Activated CD8-positive, alpha-beta T cell treated with anti-CD3 and anti-CD28 coated beads for 36 hours (primary cell): ENCODE data around the gene CXCR6. TPM values are rescaled to one million over a fixed set of nuclear protein-coding genes. Genes with fewer than 3 reads are reported as not detected.

Experiments
- ATAC-seq: fragments of 200-7000 bp; cut with Tn5 transposase; one replicate; pipeline ENCODE4 v1.10.0; 2021; ENCODE audit warnings: mild to moderate bottlenecking, moderate library complexity
- CTCF ChIA-PET: fragments of 350-600 bp; sonication (Branson Sonifier 250); formaldehyde crosslinking; loops from one replicate; lab custom pipeline; 2021; ENCODE audit warnings: antibody characterized with exemption; lab: Charles Lee
- POLR2A ChIA-PET: fragments of 350-600 bp; sonication (Branson Sonifier 250); formaldehyde crosslinking; loops from one replicate; lab custom pipeline; 2021; ENCODE audit warnings: antibody characterized with exemption; lab: Charles Lee
- DNase-seq: peaks from one replicate; pipeline ENCODE4 v3.0.0-alpha.2; 2020
- H3K27ac Mint-ChIP-seq: one replicate; pipeline ENCODE4 v1.8.0; 2021; ENCODE audit warnings: mild to moderate bottlenecking, mixed read lengths
- H3K27me3 Mint-ChIP-seq: one replicate; pipeline ENCODE4 v1.8.0; 2021; ENCODE audit warnings: mixed read lengths
- H3K36me3 Mint-ChIP-seq: one replicate; pipeline ENCODE4 v1.8.0; 2021; ENCODE audit warnings: low read depth, mixed read lengths
- H3K4me1 Mint-ChIP-seq: one replicate; pipeline ENCODE4 v1.8.0; 2021; ENCODE audit warnings: low read depth, mixed read lengths
- H3K4me3 Mint-ChIP-seq: one replicate; pipeline ENCODE4 v1.8.0; 2021; ENCODE audit warnings: mild to moderate bottlenecking, moderate library complexity, mixed read lengths
- H3K9me3 Mint-ChIP-seq: one replicate; pipeline ENCODE4 v1.8.0; 2021; ENCODE audit warnings: mixed read lengths
- intact Hi-C: fragments of 100-400 bp; cut with micrococcal nuclease; formaldehyde crosslinking; loops from one replicate; pipeline ENCODE4 v1.10.0; 2022
- total RNA-seq, 2 experiments: library from RNA; stranded (reverse); gene quantifications; one replicate each; pipeline ENCODE4 v1.2.3, GENCODE V29; 2021
- TF ChIP-seq, protein P1 (sequence below): fragments of 200-600 bp; IDR thresholded peaks from one replicate; pipeline ENCODE4 v1.8.0; 2022; ENCODE audit warnings: antibody characterized with exemption, mild to moderate bottlenecking

Gene CXCR6
- total RNA-seq, 2 experiments from 2014 or later = 3.2 to 3.4 TPM

DNA sequence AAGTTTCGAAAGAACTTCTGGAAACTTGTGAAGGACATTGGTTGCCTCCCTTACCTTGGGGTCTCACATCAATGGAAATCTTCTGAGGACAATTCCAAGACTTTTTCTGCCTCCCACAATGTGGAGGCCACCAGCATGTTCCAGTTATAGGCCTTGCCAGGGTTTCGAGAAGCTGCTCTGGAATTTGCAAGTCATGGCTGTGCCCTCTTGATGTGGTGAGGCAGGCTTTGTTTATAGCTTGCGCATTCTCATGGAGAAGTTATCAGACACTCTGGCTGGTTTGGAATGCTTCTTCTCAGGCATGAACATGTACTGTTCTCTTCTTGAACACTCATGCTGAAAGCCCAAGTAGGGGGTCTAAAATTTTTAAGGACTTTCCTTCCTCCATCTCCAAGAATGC, 4.1 kb downstream of the CXCR6 start:
- peaks cover 68% of the 10 kb centered on the region for H3K36me3 Mint-ChIP-seq
- no peak for ATAC-seq
- H3K4me3 Mint-ChIP-seq = no peak overlapping the region
- no peaks in the 10 kb centered on the region for H3K9me3 Mint-ChIP-seq
- peak overlapping the region; percentile 73 for H3K27ac Mint-ChIP-seq
- CTCF ChIA-PET = interaction anchor here (0.8 to 35.9 kb wide), 7 partner anchors 9 to 136 kb away, joined by 3 to 656 read pairs (median 3); partner anchors contain the start of gene LZTFL1
- TF ChIP-seq, protein P1, sequence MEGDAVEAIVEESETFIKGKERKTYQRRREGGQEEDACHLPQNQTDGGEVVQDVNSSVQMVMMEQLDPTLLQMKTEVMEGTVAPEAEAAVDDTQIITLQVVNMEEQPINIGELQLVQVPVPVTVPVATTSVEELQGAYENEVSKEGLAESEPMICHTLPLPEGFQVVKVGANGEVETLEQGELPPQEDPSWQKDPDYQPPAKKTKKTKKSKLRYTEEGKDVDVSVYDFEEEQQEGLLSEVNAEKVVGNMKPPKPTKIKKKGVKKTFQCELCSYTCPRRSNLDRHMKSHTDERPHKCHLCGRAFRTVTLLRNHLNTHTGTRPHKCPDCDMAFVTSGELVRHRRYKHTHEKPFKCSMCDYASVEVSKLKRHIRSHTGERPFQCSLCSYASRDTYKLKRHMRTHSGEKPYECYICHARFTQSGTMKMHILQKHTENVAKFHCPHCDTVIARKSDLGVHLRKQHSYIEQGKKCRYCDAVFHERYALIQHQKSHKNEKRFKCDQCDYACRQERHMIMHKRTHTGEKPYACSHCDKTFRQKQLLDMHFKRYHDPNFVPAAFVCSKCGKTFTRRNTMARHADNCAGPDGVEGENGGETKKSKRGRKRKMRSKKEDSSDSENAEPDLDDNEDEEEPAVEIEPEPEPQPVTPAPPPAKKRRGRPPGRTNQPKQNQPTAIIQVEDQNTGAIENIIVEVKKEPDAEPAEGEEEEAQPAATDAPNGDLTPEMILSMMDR = no peak
- no peaks in the 10 kb centered on the region for H3K27me3 Mint-ChIP-seq
- POLR2A ChIA-PET = interaction anchor here (0.9 to 2.7 kb wide), 5 partner anchors 11 to 48 kb away, joined by 3 to 13 read pairs (median 5); partner anchors contain the start of gene FYCO1
- intact Hi-C loops = loop anchor here (2.0 to 10.0 kb wide), 2 partner anchors 15 to 427 kb away; partner anchors contain the start of gene CCR5
- no peak for DNase-seq
- H3K4me1 Mint-ChIP-seq = peaks cover 72% of the 10 kb centered on the region

DNA sequence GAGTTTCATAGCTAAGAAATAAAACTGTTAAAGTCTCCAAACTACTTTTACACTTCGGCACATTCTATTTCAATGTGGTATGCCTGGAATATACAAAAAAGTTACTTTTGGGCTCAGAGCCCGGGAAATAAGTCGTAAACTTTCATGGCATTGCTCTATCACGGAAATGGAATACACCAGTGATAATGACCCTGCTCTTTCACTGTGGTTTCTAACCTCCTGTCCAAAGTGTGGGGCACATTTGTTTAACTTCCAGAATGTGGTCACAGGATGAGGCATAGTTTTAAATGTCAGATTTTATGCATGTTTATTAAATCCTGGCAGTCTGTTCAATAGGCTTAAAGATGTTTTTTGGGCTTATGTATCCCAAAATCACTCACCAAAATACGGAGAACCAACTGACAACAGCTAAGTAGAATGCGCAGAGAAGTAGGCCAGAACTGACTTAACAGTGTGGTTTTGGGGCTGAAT, 5.1 kb downstream of the CXCR6 start:
- CTCF ChIA-PET = interaction anchor here (0.8 to 35.9 kb wide), 6 partner anchors 10 to 135 kb away, joined by 3 to 656 read pairs (median 4); partner anchors contain the start of gene LZTFL1
- no peak for DNase-seq
- POLR2A ChIA-PET = interaction anchor here (1.0 to 2.7 kb wide), 3 partner anchors 10 to 47 kb away, joined by 5 to 13 read pairs (median 5); partner anchors contain the start of gene FYCO1
- TF ChIP-seq, protein P1 = no peak
- intact Hi-C loops = loop anchor here (10.0 kb wide), 1 partner anchor 426 kb away; the partner anchor contains the start of gene CCR5
- Mint-ChIP-seq H3K27ac (peak overlapping the region; percentile 74), H3K36me3 (peaks cover 76% of the 10 kb centered on the region), H3K4me1 (peaks cover 66% of the 10 kb centered on the region), H3K4me3 (no peak overlapping the region), H3K27me3 (no peaks in the 10 kb centered on the region), H3K9me3 (no peaks in the 10 kb centered on the region)
- no peak for ATAC-seq

DNA sequence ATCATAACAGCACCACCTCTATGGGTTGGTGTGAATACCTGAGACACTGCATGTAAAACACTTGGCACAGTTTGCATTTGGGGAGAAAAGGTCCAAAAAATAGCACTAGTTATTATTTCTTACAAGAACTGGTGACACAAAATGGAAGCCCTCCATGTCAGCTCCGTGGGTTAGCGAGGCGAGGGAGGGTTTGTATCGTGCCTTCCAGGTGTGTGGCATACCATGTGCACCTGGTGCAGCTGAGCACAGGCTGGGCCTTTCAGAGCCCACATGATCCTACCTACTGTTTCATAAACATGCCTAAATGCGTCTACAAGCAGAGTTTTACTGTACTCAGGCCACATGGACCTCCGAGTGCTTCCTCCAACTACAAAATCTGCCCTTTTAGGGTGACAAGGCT, 5.6 kb downstream of the CXCR6 start:
- TF ChIP-seq, protein P1 = no peak
- Mint-ChIP-seq H3K36me3 (peaks cover 82% of the 10 kb centered on the region), H3K4me3 (no peak overlapping the region), H3K27me3 (no peaks in the 10 kb centered on the region), H3K4me1 (peaks cover 66% of the 10 kb centered on the region), H3K27ac (peak overlapping the region; percentile 74), H3K9me3 (no peaks in the 10 kb centered on the region)
- ChIA-PET CTCF (interaction anchor here (1.3 to 35.9 kb wide), 2 partner anchors 9 to 134 kb away, joined by 3 to 656 read pairs; no protein-coding TSS in a partner anchor), POLR2A (interaction anchor here (2.7 kb wide), 1 partner anchor 46 kb away, joined by 13 read pairs; the partner anchor contains the start of gene FYCO1)
- intact Hi-C loops = loop anchor here (10.0 kb wide), 1 partner anchor 426 kb away; the partner anchor contains the start of gene CCR5
- ATAC-seq = no peak
- no peak for DNase-seq

DNA sequence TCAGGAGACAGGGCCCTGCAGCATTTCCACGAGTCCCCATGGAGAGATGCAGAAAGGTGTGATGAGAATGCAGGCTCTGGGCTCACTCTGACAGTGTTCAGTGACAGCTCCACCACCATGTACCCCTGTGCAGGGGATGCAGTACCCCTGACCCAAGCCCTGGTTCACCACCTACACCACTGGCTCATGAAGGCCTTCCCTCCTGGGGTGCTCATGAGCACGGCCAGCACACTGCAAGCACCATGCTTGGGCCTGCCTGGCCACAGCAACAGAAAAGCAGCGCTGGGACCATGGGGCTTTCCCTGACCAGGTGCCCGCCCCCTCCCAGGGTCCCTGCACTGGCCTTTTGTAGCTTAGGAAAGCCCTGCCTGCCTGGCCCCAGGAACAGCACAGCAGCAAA, 6.2 kb downstream of the CXCR6 start:
- Mint-ChIP-seq H3K4me1 (peaks cover 66% of the 10 kb centered on the region), H3K4me3 (no peak overlapping the region), H3K27ac (peak overlapping the region; percentile 80), H3K36me3 (peaks cover 87% of the 10 kb centered on the region), H3K9me3 (no peaks in the 10 kb centered on the region), H3K27me3 (no peaks in the 10 kb centered on the region)
- DNase-seq = no peak
- POLR2A ChIA-PET = interaction anchor here (1.7 to 1.8 kb wide), 2 partner anchors 11 to 15 kb away, joined by 6 to 17 read pairs; no protein-coding TSS in a partner anchor
- CTCF ChIA-PET = interaction anchor here (1.3 to 35.9 kb wide), 2 partner anchors 9 to 134 kb away, joined by 3 to 656 read pairs; no protein-coding TSS in a partner anchor
- intact Hi-C loops = loop anchor here (10.0 kb wide), 1 partner anchor 425 kb away; the partner anchor contains the start of gene CCR5
- TF ChIP-seq, protein P1 = no peak
- no peak for ATAC-seq
